Eye (tissue), 1 donor: Measurements from ENCODE around the gene IL23R.

Source experiments
- DNase-seq: peaks from one replicate; pipeline ENCODE4 v3.0.0-alpha.2; 2015

Gene IL23R

GRCh38 chr1:67308136-67308535, 141.9 kb downstream of the IL23R start:
- peak; percentile 45 for DNase-seq
